A549 (cell line): ENCODE measurements around the gene PTGES2.

Source experiments
- BHLHE40 ChIP-seq: IDR thresholded peaks from 2 replicates; pipeline ENCODE4 v1.6.1; 2012; ENCODE audit warnings: low read depth, low read length, inconsistent platforms
- CHD2 ChIP-seq: fragments of 150-350 bp; IDR thresholded peaks from 2 replicates; pipeline ENCODE4 v1.6.1; 2014; ENCODE audit warnings: low read length; ENCODE audit not compliant: partially characterized antibody
- CTCF ChIP-seq: fragments of >200 bp; sonication (Bioruptor Twin); formaldehyde crosslinking; IDR thresholded peaks from 3 replicates; pipeline ENCODE4 v1.5.1; 2016
- ESRRA ChIP-seq: fragments of 150-350 bp; IDR thresholded peaks from 2 replicates; pipeline ENCODE4 v1.6.1; 2014; ENCODE audit warnings: mild to moderate bottlenecking, low read length, borderline replicate concordance
- HES2 ChIP-seq: fragments of >200 bp; sonication (Bioruptor Twin); formaldehyde crosslinking; IDR thresholded peaks from 2 replicates; pipeline ENCODE4 v1.6.1; 2016
- HOXB5 ChIP-seq: fragments of 250-450 bp; sonication (Bioruptor Pico); IDR thresholded peaks from 2 replicates; pipeline ENCODE4 v1.5.0; 2020; ENCODE audit warnings: mild to moderate bottlenecking, moderate library complexity
- MAFK ChIP-seq: fragments of 450-650 bp; IDR thresholded peaks from 2 replicates; pipeline ENCODE4 v1.6.1; 2014; ENCODE audit not compliant: partially characterized antibody
- POLR2A ChIP-seq: IDR thresholded peaks from 2 replicates; pipeline ENCODE4 v1.6.1; 2012; ENCODE audit warnings: mild to moderate bottlenecking, low read length
- REST ChIP-seq: fragments of 200-600 bp; sonication (generic); IDR thresholded peaks from 2 replicates; pipeline ENCODE4 v1.6.1; 2016; ENCODE audit warnings: antibody characterized with exemption, mild to moderate bottlenecking, moderate library complexity
- SMC3 ChIP-seq: fragments of >200 bp; sonication (Bioruptor Twin); formaldehyde crosslinking; IDR thresholded peaks from 3 replicates; pipeline ENCODE4 v1.6.1; 2018; ENCODE audit warnings: inconsistent platforms
- SREBF2 ChIP-seq: fragments of 450-650 bp; IDR thresholded peaks from 2 replicates; pipeline ENCODE4 v1.6.1; 2014; ENCODE audit warnings: mild to moderate bottlenecking, moderate library complexity

DNA sequence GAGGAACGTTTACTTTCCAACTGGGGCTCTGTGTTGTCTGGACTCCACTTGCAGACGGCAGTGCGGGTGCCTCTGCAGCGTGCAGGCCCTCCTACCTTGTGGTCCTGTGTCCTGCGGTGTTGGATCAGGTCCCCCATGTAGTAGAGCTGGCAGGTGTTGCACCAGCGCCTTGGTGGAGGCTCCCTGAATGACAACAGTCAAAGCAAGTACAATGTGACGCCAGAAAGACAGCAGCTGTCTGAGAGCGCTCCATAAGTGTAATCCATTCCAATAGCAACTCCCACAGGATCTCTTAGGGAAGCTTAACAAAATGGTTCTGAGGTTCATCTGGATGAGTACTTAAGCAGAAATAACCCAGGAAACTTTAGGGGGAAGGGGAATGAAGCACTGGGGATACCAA, 42.4 kb upstream of the PTGES2 start:
- TF ChIP-seq CTCF (no peak), REST (no peak), MAFK (no peak), ESRRA (no peak), POLR2A (no peak), SREBF2 (no peak), CHD2 (no peak), HOXB5 (CRISPR knock-in tag) (no peak), SMC3 (no peak), HES2 (no peak), BHLHE40 (no peak)
